GM12878 (cell line): ENCODE results near the gene RYR2. TPM values are rescaled to one million over a fixed set of nuclear protein-coding genes. Genes with fewer than 3 reads are reported as not detected.

ENCODE experiments used
- ATAC-seq: fragments of 200-7000 bp; cut with Tn5 transposase; 3 replicates; pipeline ENCODE4 v1.9.1; 2020; ENCODE audit warnings: mild to moderate bottlenecking, moderate library complexity
- BruUV-seq: library from RNA; stranded (reverse); fragments of 400-500 nt; replicated peaks from 2 replicates; lab custom pipeline; 2021; lab: Mats Ljungman, UMichigan
- CTCF ChIA-PET: fragments of 300-600 bp; sonication (Branson Sonifier 250); formaldehyde crosslinking; extraction: SDS; loops from one replicate; lab custom pipeline; 2021; ENCODE audit warnings: inconsistent platforms; lab: Yijun Ruan, JAX
- POLR2A ChIA-PET: fragments of 350-600 bp; formaldehyde crosslinking; extraction: SDS; loops from one replicate; lab custom pipeline; 2021; ENCODE audit warnings: inconsistent platforms; lab: Charles Lee
- RAD21 ChIA-PET: fragments of 300-600 bp; sonication (Branson Sonifier 250); formaldehyde crosslinking; loops from one replicate; lab custom pipeline; 2023; ENCODE audit warnings: antibody characterized with exemption; ENCODE audit not compliant: unreplicated experiment; lab: Charles Lee
- SMC1A ChIA-PET: fragments of 300-600 bp; sonication (Branson Sonifier 250); formaldehyde crosslinking; loops from one replicate; lab custom pipeline; 2023; ENCODE audit not compliant: unreplicated experiment, uncharacterized antibody; lab: Charles Lee
- DNase-seq: peaks from one replicate; pipeline ENCODE4 v3.0.0-alpha.2; 2011; ENCODE audit warnings: low read depth, low spot score
- FAIRE-seq: peaks from 3 replicates; lab custom pipeline; 2011; peaks lifted over from hg19 to GRCh38; lab: Jason Lieb, UNC
- H2AFZ ChIP-seq: 2 replicates; pipeline ENCODE4 v1.6.0; 2011; ENCODE audit warnings: low read depth, low read length, control low read depth; ENCODE audit not compliant: control insufficient read depth
- H3K27ac ChIP-seq: 2 replicates; pipeline ENCODE4 v1.5.1; 2011; ENCODE audit warnings: control low read depth; ENCODE audit not compliant: control insufficient read depth, insufficient read depth
- H3K27me3 ChIP-seq, 2 experiments: replicated peaks in 1 of 2; 2 replicates each; pipeline versions ENCODE4 v1.6.0 to v1.6.1; 2011; ENCODE audit warnings: low read length in 1 of 2; ENCODE audit not compliant: control insufficient read depth in 2 of 2, insufficient read depth in 2 of 2
- H3K36me3 ChIP-seq, 2 experiments: 2 replicates each; pipeline ENCODE4 v1.5.1; 2011; ENCODE audit warnings: low read length in 1 of 2; ENCODE audit not compliant: control insufficient read depth in 2 of 2, insufficient read depth in 2 of 2
- H3K4me1 ChIP-seq: 2 replicates; pipeline ENCODE4 v1.6.1; 2011; ENCODE audit warnings: mild to moderate bottlenecking, low read length, moderate library complexity, mixed read lengths; ENCODE audit not compliant: control insufficient read depth, insufficient read depth
- H3K4me2 ChIP-seq: 2 replicates; pipeline ENCODE4 v1.6.0; 2011; ENCODE audit warnings: control low read depth; ENCODE audit not compliant: control insufficient read depth, insufficient read depth
- H3K4me3 ChIP-seq: fragments of 200-600 bp; sonication (generic); 2 replicates; pipeline ENCODE4 v1.5.1; 2016
- H3K79me2 ChIP-seq: 2 replicates; pipeline ENCODE4 v1.6.0; 2011; ENCODE audit warnings: low read length; ENCODE audit not compliant: control insufficient read depth, insufficient read depth
- H3K9ac ChIP-seq: 2 replicates; pipeline ENCODE4 v1.8.0; 2011; ENCODE audit warnings: low read length, control low read depth, mixed read lengths; ENCODE audit not compliant: control insufficient read depth, insufficient read depth
- H3K9me3 ChIP-seq: replicated peaks from 3 replicates; pipeline ENCODE4 v1.5.1; 2011; ENCODE audit warnings: mild to moderate bottlenecking, low read length; ENCODE audit not compliant: control insufficient read depth, insufficient read depth
- H4K20me1 ChIP-seq: 2 replicates; pipeline ENCODE4 v1.6.0; 2011; ENCODE audit not compliant: control insufficient read depth, insufficient read depth
- GATAD2B ChIP-seq: fragments of 450-650 bp; conservative IDR thresholded peaks from 2 replicates; pipeline ENCODE4 v1.6.1; 2017; ENCODE audit warnings: low read depth, mild to moderate bottlenecking, moderate library complexity
- NFYA ChIP-seq: IDR thresholded peaks from 2 replicates; pipeline ENCODE4 v1.6.1; 2011; ENCODE audit warnings: low read depth, mild to moderate bottlenecking, low read length, improper control_type of control experiment, borderline replicate concordance
- STAT1 ChIP-seq: fragments of 450-650 bp; conservative IDR thresholded peaks from 2 replicates; pipeline ENCODE4 v1.6.1; 2014; ENCODE audit warnings: antibody characterized with exemption, mild to moderate bottlenecking
- WGBS: methylation state at CpG from one replicate; pipeline ENCODE4 v1.1.6; 2016; ENCODE audit warnings: low lambda C conversion rate; ENCODE audit not compliant: insufficient replicate concordance, insufficient coverage; ENCODE audit errors: missing lambda C conversion rate; 5-methylcytosine and 5-hydroxymethylcytosine counted together
- in situ Hi-C: fragments of 300-500 bp; cut with MboI; formaldehyde crosslinking; loops from 9 replicates; pipeline ENCODE4 v1.14.3; 2018; ENCODE audit warnings: mixed read lengths
- intact Hi-C: fragments of 100-400 bp; cut with micrococcal nuclease; formaldehyde crosslinking; loops from one replicate; pipeline ENCODE4 v1.14.2; 2022; ENCODE audit not compliant: unreplicated experiment
- polyA plus RNA-seq, 11 experiments: library from polyadenylated mRNA; depleted of rRNA in 4 of 11; unstranded in 6 of 11; stranded (reverse) in 5 of 11; fragments of >200 nt; fragmentation: Nextera tagmentation in 4 of 11; fragmentation: Illumina TruSeq in 1 of 11; extraction: Ambion mirVana in 4 of 11; extraction: Trizol in 1 of 11; gene quantifications; 1 replicate in 1 of 11; 2 replicates in 10 of 11; pipeline versions ENCODE4 v1.2.1 to v1.2.3, GENCODE V29; 2011 to 2016; ENCODE audit warnings: inconsistent platforms in 2 of 11, missing spikeins in 2 of 11, low read depth in 1 of 11
- total RNA-seq, 4 experiments: library from RNA; depleted of rRNA in 3 of 4; stranded (reverse); fragments of >200 nt in 3 of 4; fragmentation: Illumina TruSeq in 1 of 4; extraction: Trizol in 1 of 4; gene quantifications; 2 replicates each; pipeline versions ENCODE4 v1.2.1 to v1.2.3, GENCODE V29; 2013 to 2021
- TF ChIP-seq, protein P1 (sequence below): fragments of 450-650 bp; conservative IDR thresholded peaks from 2 replicates; pipeline ENCODE4 v1.6.1; 2017; ENCODE audit warnings: mild to moderate bottlenecking, moderate library complexity

Gene RYR2
- total and polyA plus RNA-seq, 10 of the 15 experiments (the other 5 are each of a cell fraction or from before 2014, with no cell fraction given), result 0.01 to 0.04 TPM; not detected in 8

- ChIA-PET CTCF (no interaction called here), POLR2A (no interaction called here), SMC1A (no interaction called here), RAD21 (no interaction called here)
- TF ChIP-seq NFYA (no peak), STAT1 (no peak), GATAD2B (no peak)
- TF ChIP-seq, protein P1, sequence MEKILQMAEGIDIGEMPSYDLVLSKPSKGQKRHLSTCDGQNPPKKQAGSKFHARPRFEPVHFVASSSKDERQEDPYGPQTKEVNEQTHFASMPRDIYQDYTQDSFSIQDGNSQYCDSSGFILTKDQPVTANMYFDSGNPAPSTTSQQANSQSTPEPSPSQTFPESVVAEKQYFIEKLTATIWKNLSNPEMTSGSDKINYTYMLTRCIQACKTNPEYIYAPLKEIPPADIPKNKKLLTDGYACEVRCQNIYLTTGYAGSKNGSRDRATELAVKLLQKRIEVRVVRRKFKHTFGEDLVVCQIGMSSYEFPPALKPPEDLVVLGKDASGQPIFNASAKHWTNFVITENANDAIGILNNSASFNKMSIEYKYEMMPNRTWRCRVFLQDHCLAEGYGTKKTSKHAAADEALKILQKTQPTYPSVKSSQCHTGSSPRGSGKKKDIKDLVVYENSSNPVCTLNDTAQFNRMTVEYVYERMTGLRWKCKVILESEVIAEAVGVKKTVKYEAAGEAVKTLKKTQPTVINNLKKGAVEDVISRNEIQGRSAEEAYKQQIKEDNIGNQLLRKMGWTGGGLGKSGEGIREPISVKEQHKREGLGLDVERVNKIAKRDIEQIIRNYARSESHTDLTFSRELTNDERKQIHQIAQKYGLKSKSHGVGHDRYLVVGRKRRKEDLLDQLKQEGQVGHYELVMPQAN, result no peak
- no peak overlapping the region for H3K4me2 ChIP-seq
- no peak overlapping the region for H3K27ac ChIP-seq
- H2AFZ ChIP-seq, result no peak overlapping the region
- WGBS, result 15% methylated on average over 4 of the region's 4 CpGs
- H3K36me3 ChIP-seq, result no peaks in the 10 kb centered on the region
- H3K4me1 ChIP-seq, result no peaks in the 10 kb centered on the region
- no TSS peak for BruUV-seq
- intact Hi-C loops (no loop called here), in situ Hi-C loops (loop anchor here (25.0 kb wide), 1 partner anchor 1033 kb away; no protein-coding TSS in a partner anchor)
- DNase-seq (no peak), ATAC-seq (no peak), FAIRE-seq (no peak)
- H3K27me3 ChIP-seq, result no peaks in the 10 kb centered on the region; a peak in 1 of 4 replicates
- no peaks in the 10 kb centered on the region for H3K79me2 ChIP-seq
- no peak overlapping the region for H3K4me3 ChIP-seq
- no peak overlapping the region for H3K9ac ChIP-seq
- no peaks in the 10 kb centered on the region for H4K20me1 ChIP-seq
- no peaks in the 10 kb centered on the region for H3K9me3 ChIP-seq
Observed at GRCh38 chr1:237145379-237146135, 103.6 kb downstream of the RYR2 start.
